Limb (tissue), 2 donors: ENCODE measurements around the gene WEE2.
"Not testable (repeated sequence)": the region's sequence is repeated elsewhere in the genome, so short reads cannot be mapped to it uniquely, and the experiment has no call there.

Source experiments
- DNase-seq, 2 donors: peaks; one replicate each; pipeline ENCODE4 v3.0.0-alpha.2; 2016; ENCODE audit errors: extremely low spot score in 2 of 2

WEE2 gene

GRCh38 chr7:141712603-141713255 lies 4.6 kb downstream of the WEE2 start:
- DNase-seq, result no peak

- no peak for DNase-seq
Measured at GRCh38 chr7:141713890-141714289, 5.7 kb downstream of the WEE2 start.

GRCh38 chr7:141714571-141714970 lies 6.4 kb downstream of the WEE2 start:
- DNase-seq, result no peak

- DNase-seq, result no peak
Measured at GRCh38 chr7:141715018-141715417, 6.9 kb downstream of the WEE2 start.

- no peak for DNase-seq
Measured at GRCh38 chr7:141715794-141716689, 7.9 kb downstream of the WEE2 start.

- DNase-seq, result no peak
Measured at GRCh38 chr7:141717450-141717849, 9.3 kb downstream of the WEE2 start.

GRCh38 chr7:141722529-141722928 lies 14.4 kb downstream of the WEE2 start:
- no peak for DNase-seq

- DNase-seq, result no peak
Measured at GRCh38 chr7:141729020-141729419, 20.9 kb downstream of the WEE2 start.

- DNase-seq, result no peak
Measured at GRCh38 chr7:141731476-141732149, 23.5 kb downstream of the WEE2 start.

- no peak for DNase-seq
Measured at GRCh38 chr7:141737118-141737835, 29.1 kb downstream of the WEE2 start.

GRCh38 chr7:141737836-141738591 lies 29.9 kb downstream of the WEE2 start, which contains the start of gene SSBP1:
Gene SSBP1, plus strand, starts transcription at chr7:141738358. Its CDS starts 809 bp downstream, at chr7:141739167.
- DNase-seq, result peak; percentile 94 to 97

GRCh38 chr7:141738592-141739013 lies 30.4 kb downstream of the WEE2 start:
- DNase-seq, result no peak

- no peak for DNase-seq
Measured at GRCh38 chr7:141739250-141739649, 31.1 kb downstream of the WEE2 start.

- DNase-seq, result no peak
Measured at GRCh38 chr7:141742229-141742628, 34.1 kb downstream of the WEE2 start.

GRCh38 chr7:141744131-141744530 lies 36.0 kb downstream of the WEE2 start:
- DNase-seq, result no peak

- DNase-seq, result no peak
Measured at GRCh38 chr7:141748396-141748795, 40.2 kb downstream of the WEE2 start.

GRCh38 chr7:141751904-141752303 lies 43.8 kb downstream of the WEE2 start:
- not testable (repeated sequence) for DNase-seq

GRCh38 chr7:141752634-141753033 lies 44.5 kb downstream of the WEE2 start:
- no peak for DNase-seq

GRCh38 chr7:141754939-141755338 lies 46.8 kb downstream of the WEE2 start:
- no peak for DNase-seq

GRCh38 chr7:141763797-141764196 lies 55.6 kb downstream of the WEE2 start, which contains the start of gene TAS2R3:
Gene TAS2R3, plus strand, starts transcription at chr7:141764097. Its CDS starts 62 bp downstream, at chr7:141764159.
- no peak for DNase-seq
